GM18505 (cell line): ENCODE data around the gene ZNF771.

ENCODE experiments used
- ATAC-seq: cut with Tn5 transposase; IDR thresholded peaks from one replicate; pipeline ENCODE4 v1.9.1; 2021; ENCODE audit not compliant: unreplicated experiment
- POLR2A ChIP-seq: IDR thresholded peaks from 4 replicates; pipeline ENCODE4 v1.6.1; 2011; ENCODE audit warnings: borderline replicate concordance; ENCODE audit not compliant: insufficient read depth, insufficient read length; ENCODE audit errors: extremely low read depth

Gene ZNF771

DNA sequence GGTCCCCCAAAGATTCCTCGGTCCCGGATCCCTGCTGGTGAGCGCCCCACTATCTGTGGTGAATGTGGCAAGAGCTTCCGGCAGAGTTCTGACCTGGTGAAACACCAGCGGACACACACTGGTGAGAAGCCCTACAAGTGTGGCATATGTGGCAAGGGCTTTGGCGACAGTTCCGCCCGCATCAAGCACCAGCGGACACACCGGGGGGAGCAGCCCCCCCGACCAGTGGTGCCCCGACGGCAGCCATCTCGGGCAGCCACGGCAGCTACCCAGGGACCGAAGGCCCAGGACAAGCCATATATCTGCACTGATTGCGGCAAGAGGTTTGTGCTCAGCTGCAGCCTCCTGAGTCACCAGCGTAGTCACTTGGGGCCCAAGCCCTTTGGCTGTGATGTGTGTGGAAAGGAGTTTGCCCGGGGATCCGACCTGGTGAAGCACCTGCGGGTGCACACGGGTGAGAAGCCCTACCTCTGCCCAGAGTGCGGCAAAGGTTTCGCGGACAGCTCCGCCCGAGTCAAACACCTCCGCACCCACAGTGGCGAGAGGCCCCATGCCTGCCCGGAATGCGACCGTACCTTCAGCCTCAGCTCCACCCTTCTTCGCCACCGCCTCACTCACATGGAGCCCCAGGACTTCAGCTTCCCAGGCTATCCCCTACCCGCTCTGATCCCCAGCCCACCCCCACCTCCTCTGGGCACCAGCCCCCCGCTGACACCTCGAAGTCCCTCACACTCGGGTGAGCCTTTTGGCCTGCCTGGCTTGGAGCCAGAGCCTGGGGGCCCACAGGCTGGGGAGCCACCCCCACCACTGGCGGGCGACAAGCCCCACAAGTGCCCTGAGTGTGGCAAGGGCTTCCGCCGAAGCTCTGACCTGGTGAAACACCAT is 9.4 kb upstream of the ZNF771 start:
- TF ChIP-seq POLR2A, result no peak

DNA sequence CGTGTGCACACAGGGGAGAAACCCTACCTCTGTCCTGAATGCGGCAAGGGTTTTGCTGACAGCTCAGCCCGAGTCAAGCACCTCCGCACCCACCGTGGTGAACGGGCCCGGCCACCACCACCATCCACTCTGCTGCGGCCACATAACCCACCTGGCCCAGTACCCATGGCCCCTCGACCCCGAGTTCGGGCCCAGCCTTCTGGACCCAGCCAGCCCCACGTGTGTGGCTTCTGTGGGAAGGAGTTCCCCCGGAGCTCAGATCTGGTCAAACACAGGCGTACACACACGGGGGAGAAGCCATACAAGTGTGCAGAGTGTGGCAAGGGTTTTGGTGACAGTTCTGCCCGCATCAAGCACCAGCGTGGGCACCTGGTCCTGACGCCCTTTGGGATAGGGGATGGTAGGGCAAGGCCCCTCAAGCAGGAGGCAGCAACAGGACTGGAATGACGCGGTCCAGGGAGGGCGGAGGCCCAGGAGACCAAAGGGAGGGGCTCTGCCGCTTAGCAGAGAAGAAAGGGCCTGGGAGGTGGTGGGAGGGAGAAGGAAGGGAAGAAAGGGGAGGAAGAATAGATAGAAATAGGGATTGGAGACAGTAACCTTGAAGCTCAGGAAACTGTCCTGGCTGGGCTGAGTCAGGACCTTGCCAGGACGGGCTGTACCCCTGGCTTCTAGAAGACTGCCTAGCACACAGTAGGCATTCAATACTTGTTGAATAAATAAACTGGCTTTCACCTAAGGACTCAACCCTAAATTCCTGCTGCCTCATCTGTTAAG is 8.6 kb upstream of the ZNF771 start:
- ATAC-seq, result no peak
- TF ChIP-seq POLR2A, result no peak

More for the DNA sequence above, 9.4 kb upstream of the ZNF771 start:
- no peak for ATAC-seq

DNA sequence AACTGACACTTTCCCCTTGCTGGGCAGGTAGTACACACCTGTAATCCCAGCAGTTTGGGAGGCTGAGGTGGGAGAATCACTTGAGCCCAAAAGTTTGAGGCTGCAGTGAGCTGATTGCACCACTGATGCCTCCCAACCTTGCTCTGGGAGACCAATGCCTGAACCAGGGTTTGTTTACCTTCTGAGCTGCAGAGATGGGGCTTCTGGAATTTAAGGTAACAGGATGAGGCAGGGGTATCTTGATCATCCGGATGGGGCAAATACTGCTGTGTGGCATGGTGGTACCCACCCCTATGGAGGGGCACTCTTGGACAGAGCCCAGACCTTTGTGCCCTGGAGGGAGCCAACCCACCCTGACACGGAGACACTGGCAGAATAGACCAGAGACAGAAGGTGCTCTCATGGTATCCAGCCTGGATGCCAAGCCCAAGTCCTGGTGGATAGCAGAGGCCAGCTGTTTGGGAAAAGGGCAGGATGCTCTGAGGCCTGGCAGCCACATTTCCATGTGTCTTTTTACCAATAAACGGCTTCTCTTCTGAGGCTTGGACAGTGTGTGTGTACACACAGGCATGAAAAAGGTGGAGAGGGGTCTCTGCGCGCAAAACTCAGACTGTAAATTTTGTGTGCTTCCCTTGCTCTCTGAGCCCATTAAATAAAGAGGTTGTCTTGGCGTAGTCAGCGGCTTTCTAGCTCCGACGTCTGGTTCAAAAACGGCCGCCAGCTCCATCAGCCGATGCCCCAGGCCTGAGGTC is 7.8 kb upstream of the ZNF771 start:
- ATAC-seq, result no peak
- no peak for TF ChIP-seq POLR2A

DNA sequence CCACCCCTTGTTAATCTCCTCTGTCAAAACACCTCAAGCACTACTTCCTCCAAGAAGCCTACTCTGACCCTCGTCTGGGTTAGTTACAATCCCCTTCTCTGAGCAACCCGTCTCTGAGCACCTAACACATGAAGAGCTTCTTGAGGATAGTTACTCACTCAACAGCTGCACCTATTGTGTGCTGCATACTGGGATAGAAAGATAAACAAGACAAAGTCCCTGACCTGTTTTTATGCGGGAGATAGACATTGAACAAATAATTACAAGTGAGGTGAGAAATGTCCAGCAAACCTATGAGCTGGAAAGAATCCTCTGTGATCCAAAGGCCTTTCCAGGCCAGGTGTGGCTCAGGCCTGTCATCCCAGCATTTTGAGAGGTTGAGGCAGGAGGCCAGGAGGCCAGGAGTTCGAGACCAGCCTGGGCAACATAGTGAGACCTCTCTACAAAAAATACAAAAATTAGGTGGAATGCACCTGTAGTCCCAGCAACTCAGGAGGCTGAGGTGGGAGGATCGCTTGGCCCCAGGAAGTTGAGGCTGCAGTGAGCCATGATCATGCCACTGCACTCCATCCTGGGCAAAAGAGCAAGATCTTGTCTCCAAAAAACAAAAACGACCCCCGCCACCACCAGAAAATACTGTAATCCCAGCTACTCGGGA is 5.5 kb upstream of the ZNF771 start:
- TF ChIP-seq POLR2A, result no peak
- ATAC-seq, result no peak

DNA sequence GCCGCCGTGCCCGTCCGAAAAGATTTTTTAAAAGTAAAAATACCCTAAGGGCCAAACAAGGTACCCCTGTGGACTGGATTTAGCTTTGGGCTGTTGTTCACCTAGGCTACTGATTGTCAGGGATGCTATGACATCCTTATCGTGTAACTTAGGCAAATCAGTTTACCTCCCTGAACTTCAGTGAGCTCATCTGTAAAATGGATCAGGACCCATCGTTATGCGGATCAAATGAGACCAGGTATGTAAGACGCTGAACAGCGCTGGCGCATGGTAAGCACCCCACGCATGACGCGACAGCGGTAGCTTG is 658 bp upstream of the ZNF771 start:
- ATAC-seq, result no peak
- no peak for TF ChIP-seq POLR2A

DNA sequence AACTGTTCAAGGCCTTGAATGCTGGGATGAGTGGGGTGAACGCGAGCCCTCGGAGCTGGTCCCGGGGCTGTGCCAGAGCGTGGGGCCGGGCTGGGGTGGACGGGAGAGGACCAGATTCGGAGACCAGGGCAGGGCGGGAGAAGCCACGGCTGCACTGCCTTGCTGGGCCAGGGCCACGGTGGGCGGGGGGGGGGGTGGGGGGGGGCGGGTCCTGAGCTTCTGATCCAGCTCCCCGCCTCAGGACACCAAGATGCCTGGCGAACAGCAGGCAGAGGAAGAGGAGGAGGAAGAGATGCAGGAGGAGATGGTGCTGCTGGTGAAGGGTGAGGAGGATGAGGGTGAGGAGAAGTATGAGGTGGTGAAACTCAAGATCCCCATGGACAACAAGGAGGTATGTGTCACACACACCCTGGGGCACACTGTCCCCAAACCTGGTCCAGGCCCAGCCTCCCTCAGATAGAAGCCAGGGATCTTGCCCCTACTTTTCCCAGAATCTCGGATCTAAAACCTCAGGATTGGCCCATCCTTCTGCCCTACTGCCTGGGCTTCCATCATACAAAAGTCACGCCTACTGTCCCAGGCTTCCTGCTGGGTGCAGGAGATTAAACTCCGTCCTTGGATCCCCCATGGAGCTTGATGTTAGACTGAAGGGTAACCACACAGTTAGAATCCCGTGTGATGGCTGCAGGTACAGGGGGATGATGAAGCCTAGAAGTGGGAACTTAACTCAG is 563 bp downstream of the ZNF771 start:
- no peak for ATAC-seq
- TF ChIP-seq POLR2A, result no peak

DNA sequence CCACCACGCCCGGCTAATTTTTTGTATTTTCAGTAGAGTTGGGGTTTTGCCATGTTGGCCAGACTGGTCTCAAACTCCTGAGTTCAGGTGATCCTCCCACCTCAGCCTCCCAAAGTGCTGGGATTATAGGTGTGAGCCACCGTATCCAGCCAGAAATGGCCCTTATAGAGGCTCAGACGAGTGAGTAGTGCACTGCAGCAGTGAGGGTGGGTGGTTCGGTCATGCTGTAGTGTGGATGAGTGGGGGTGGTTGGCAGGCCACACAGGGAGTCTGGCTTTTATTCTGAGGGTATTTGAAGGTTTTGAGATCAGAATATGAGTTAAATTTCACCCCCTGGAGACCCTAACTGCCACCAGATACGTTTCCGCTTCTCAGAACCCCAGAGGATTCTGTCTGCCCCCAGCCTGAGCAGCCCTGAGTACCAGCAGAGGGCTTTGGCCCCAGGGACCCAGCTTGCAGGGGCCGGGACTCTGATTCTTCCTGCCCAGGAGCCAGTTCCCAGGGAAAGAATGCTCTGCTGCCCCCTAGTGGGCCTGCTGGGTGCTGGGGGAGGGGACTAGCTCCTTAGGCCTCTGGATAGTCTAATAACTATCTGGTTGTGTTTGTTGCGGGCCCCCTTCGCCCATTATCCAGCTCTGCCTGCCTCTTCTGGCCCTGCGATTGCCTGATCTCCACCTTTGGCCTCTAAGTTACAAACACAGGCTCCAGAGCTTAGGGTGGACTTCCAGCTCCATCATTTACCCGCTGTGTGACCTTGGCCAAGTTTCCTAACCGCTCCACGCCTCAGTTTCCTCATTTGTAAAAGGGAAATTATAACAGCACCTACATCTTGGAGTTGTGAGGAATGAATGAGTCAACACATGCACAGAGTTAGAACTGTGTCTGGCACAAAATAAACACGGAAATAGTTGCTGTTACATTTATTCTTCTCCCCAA is 2.0 kb downstream of the ZNF771 start:
- TF ChIP-seq POLR2A, result no peak
- ATAC-seq, result no peak

DNA sequence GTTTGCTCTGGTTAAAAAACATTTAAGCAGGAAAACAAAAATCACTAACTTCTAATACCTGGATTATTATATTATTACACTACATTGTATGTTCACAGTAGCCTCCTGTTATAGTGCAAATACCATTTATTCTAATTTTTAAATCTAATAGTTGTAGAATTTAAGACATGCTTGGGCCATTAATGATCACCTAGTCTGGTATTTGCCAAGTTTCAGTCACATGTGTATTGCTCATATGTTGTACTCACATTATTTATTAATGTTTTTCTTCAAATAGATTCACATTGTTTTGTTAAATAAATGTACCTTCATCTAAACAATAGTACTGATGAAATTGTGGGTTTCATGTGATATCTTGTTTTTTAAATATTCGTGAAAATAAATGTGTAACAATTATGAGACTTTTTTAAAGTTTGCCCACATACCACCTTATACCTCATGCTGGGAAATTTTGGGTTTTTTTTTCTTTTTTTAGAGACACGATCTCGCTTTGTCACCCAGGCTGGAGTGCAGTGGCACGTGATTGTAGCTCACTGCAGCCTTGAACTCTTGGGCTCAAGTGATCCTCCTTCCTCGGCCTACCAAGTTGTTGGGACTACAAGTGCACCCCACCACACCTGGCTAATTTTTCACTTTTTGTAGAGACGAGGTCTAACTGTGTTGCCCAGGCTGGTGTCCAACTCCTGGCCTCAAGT is 5.9 kb downstream of the ZNF771 start:
- ATAC-seq, result no peak
- TF ChIP-seq POLR2A, result no peak

DNA sequence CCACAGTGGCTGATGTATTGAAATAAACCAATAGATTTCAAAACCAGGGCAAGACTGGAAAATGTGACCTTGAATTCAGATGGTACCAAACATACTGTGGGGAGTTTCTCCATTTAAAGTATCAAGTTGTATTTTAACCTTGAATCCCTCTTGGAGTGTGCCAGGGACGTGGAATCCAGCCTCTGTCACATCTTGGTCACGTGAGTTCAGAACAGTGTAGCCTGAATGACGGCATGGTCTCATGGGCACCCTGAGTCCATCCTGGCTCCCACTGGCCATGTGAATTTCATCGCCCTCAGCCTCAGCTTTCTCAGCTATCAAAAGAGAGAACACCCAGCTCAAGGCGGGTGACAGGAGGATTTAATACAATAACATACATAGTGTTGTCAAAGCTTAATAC is 6.8 kb downstream of the ZNF771 start:
- ATAC-seq, result no peak
- TF ChIP-seq POLR2A, result no peak

DNA sequence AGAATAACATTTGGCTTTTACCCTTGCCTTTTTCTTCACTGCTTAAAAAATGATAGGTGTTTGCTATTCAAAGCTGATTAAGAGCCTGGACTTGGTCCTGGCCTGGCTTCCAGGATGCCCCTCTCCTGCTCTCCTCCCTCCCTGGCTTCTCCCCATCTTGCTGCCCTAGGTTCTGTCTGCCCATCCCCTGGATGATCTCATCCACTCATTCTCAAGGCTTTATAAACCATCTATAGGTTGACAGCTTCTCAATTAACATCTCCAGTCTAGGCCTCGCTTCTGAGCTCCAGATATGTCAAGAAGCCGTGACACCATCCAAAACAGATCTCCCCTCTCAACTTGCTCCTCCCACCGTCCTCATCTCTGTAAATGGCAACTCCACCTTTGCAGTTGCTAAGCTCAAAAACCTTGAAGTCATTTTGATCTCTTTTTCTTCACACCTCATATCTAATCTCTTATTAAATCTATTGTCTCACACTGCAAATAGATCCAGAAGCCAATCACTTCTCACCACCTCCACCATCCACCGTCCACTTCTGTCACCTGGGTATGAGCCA is 8.7 kb downstream of the ZNF771 start:
- no peak for TF ChIP-seq POLR2A
- ATAC-seq, result no peak
